ENCODE data around the gene COCH. TPM values are rescaled to one million over a fixed set of nuclear protein-coding genes. Genes with fewer than 3 reads are reported as not detected.
A peak's percentile ranks its signal among the peaks of the same experiment; 100 is the strongest.

COCH gene
- total RNA-seq, 1 experiment from 2014 or later = 9.4 TPM

DNA sequence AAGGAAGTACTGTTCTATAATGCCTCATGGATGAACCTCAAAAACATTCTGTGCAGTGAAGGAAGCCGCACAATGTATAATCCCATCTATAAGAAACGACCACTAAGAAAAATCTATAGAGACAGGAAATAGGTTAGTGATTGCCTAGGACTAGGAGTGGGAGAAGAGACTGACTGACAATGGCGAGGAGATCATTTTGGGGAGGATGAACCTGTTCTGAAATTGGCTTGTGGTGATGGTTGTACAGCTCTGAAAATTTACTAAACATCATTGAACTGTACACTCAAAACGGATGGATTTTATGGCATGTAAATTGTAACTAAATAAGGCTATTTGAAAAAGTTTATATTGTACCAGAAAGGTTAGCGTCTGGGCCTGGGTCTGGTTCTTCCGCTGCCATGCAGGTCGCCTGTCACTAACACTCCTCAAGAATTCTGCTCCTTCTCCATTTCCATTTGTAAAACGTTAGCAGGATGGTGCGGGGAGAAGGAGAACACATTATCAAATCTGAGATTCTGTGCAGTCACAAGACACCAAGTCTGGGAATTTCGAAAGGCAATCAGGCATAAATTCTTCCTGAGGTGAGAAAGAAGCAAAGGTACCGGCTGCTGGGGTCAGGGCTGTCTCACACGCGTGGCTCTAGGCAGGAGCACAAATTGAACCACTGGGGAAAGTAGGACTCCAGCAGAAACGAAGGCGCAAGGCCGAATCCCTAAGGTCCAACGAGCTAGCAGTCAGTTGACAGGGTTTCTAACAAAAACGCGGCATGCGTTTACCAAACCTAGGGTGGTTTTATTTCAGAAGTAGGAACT lies 845 bp upstream of the COCH start:
- peaks cover 52% of the 10 kb centered on the region for H3K27me3 Mint-ChIP-seq (ENCODE audit: low read depth)

More for the DNA sequence above, 845 bp upstream of the COCH start:
- TF ChIP-seq, protein P1, sequence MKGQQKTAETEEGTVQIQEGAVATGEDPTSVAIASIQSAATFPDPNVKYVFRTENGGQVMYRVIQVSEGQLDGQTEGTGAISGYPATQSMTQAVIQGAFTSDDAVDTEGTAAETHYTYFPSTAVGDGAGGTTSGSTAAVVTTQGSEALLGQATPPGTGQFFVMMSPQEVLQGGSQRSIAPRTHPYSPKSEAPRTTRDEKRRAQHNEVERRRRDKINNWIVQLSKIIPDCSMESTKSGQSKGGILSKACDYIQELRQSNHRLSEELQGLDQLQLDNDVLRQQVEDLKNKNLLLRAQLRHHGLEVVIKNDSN (CRISPR knock-in tag; IDR thresholded peaks at IDR 0.05) = no peak
- TF ChIP-seq, protein P2, sequence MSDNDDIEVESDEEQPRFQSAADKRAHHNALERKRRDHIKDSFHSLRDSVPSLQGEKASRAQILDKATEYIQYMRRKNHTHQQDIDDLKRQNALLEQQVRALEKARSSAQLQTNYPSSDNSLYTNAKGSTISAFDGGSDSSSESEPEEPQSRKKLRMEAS (CRISPR knock-in tag; IDR thresholded peaks at IDR 0.05) = no peak
- TF ChIP-seq MXD4 (CRISPR knock-in tag; IDR thresholded peaks at IDR 0.05; ENCODE audit: borderline replicate concordance) = no peak
- TF ChIP-seq, protein P3, sequence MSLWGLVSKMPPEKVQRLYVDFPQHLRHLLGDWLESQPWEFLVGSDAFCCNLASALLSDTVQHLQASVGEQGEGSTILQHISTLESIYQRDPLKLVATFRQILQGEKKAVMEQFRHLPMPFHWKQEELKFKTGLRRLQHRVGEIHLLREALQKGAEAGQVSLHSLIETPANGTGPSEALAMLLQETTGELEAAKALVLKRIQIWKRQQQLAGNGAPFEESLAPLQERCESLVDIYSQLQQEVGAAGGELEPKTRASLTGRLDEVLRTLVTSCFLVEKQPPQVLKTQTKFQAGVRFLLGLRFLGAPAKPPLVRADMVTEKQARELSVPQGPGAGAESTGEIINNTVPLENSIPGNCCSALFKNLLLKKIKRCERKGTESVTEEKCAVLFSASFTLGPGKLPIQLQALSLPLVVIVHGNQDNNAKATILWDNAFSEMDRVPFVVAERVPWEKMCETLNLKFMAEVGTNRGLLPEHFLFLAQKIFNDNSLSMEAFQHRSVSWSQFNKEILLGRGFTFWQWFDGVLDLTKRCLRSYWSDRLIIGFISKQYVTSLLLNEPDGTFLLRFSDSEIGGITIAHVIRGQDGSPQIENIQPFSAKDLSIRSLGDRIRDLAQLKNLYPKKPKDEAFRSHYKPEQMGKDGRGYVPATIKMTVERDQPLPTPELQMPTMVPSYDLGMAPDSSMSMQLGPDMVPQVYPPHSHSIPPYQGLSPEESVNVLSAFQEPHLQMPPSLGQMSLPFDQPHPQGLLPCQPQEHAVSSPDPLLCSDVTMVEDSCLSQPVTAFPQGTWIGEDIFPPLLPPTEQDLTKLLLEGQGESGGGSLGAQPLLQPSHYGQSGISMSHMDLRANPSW (CRISPR knock-in tag; conservative IDR thresholded peaks at IDR 0.05; ENCODE audit: low read depth) = no peak
- no peak for TF ChIP-seq ZNF138 (CRISPR knock-in tag; conservative IDR thresholded peaks at IDR 0.05)
- TF ChIP-seq, protein P4, sequence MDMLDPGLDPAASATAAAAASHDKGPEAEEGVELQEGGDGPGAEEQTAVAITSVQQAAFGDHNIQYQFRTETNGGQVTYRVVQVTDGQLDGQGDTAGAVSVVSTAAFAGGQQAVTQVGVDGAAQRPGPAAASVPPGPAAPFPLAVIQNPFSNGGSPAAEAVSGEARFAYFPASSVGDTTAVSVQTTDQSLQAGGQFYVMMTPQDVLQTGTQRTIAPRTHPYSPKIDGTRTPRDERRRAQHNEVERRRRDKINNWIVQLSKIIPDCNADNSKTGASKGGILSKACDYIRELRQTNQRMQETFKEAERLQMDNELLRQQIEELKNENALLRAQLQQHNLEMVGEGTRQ (CRISPR knock-in tag; IDR thresholded peaks at IDR 0.05) = no peak
- no peak for TF ChIP-seq FOXK1 (CRISPR knock-in tag; IDR thresholded peaks at IDR 0.05)
- TF ChIP-seq, protein P5, sequence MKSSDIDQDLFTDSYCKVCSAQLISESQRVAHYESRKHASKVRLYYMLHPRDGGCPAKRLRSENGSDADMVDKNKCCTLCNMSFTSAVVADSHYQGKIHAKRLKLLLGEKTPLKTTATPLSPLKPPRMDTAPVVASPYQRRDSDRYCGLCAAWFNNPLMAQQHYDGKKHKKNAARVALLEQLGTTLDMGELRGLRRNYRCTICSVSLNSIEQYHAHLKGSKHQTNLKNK (CRISPR knock-in tag; IDR thresholded peaks at IDR 0.05) = no peak
- TF ChIP-seq SMAD4 (CRISPR knock-in tag; IDR thresholded peaks at IDR 0.05) = no peak
- TF ChIP-seq ETV6 (CRISPR knock-in tag; IDR thresholded peaks at IDR 0.05) = no peak
- TF ChIP-seq OVOL2 (CRISPR knock-in tag; IDR thresholded peaks at IDR 0.05; ENCODE audit: borderline replicate concordance) = no peak
- TF ChIP-seq, protein P6, sequence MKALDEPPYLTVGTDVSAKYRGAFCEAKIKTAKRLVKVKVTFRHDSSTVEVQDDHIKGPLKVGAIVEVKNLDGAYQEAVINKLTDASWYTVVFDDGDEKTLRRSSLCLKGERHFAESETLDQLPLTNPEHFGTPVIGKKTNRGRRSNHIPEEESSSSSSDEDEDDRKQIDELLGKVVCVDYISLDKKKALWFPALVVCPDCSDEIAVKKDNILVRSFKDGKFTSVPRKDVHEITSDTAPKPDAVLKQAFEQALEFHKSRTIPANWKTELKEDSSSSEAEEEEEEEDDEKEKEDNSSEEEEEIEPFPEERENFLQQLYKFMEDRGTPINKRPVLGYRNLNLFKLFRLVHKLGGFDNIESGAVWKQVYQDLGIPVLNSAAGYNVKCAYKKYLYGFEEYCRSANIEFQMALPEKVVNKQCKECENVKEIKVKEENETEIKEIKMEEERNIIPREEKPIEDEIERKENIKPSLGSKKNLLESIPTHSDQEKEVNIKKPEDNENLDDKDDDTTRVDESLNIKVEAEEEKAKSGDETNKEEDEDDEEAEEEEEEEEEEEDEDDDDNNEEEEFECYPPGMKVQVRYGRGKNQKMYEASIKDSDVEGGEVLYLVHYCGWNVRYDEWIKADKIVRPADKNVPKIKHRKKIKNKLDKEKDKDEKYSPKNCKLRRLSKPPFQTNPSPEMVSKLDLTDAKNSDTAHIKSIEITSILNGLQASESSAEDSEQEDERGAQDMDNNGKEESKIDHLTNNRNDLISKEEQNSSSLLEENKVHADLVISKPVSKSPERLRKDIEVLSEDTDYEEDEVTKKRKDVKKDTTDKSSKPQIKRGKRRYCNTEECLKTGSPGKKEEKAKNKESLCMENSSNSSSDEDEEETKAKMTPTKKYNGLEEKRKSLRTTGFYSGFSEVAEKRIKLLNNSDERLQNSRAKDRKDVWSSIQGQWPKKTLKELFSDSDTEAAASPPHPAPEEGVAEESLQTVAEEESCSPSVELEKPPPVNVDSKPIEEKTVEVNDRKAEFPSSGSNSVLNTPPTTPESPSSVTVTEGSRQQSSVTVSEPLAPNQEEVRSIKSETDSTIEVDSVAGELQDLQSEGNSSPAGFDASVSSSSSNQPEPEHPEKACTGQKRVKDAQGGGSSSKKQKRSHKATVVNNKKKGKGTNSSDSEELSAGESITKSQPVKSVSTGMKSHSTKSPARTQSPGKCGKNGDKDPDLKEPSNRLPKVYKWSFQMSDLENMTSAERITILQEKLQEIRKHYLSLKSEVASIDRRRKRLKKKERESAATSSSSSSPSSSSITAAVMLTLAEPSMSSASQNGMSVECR (CRISPR knock-in tag; IDR thresholded peaks at IDR 0.05; ENCODE audit: borderline replicate concordance) = no peak; the same call in 1 of the 2 replicates
- no peak for TF ChIP-seq FOXJ3 (CRISPR knock-in tag; IDR thresholded peaks at IDR 0.05; ENCODE audit: borderline replicate concordance)
- TF ChIP-seq EMX1 (CRISPR knock-in tag; IDR thresholded peaks at IDR 0.05) = no peak
- TF ChIP-seq, protein P7, sequence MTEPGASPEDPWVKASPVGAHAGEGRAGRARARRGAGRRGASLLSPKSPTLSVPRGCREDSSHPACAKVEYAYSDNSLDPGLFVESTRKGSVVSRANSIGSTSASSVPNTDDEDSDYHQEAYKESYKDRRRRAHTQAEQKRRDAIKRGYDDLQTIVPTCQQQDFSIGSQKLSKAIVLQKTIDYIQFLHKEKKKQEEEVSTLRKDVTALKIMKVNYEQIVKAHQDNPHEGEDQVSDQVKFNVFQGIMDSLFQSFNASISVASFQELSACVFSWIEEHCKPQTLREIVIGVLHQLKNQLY (CRISPR knock-in tag; IDR thresholded peaks at IDR 0.05) = no peak
- TF ChIP-seq NR1H2 (CRISPR knock-in tag; IDR thresholded peaks at IDR 0.05) = no peak
- H3K9me3 Mint-ChIP-seq = no peaks in the 10 kb centered on the region
- H3K4me3 Mint-ChIP-seq = peak overlapping the region; percentile 59
- ChIA-PET CTCF (interaction anchor here (0.6 kb wide), 1 partner anchor 37 kb away, joined by 3 read pairs; no protein-coding TSS in a partner anchor), POLR2A (interaction anchor here (0.6 kb wide), 1 partner anchor 43 kb away, joined by 3 read pairs; no protein-coding TSS in a partner anchor)
- no peak overlapping the region for H3K27ac Mint-ChIP-seq
- H3K36me3 Mint-ChIP-seq = no peaks in the 10 kb centered on the region
- peaks cover 38% of the 10 kb centered on the region for H3K4me1 Mint-ChIP-seq
- DNase-seq (ENCODE audit: low spot score) = no peak
- ATAC-seq = no peak

Measured in WTC11 (cell line).